Fibroblast of skin of right quadriceps (primary cell): ENCODE measurements around the gene SLC9A8.
A peak's percentile ranks its signal among the peaks of the same experiment; 100 is the strongest.
"Not testable (repeated sequence)": the region's sequence is repeated elsewhere in the genome, so short reads cannot be mapped to it uniquely, and the experiment has no call there.

Experiments used
- DNase-seq: peaks from one replicate; pipeline ENCODE4 v3.0.0-alpha.2; 2013

The SLC9A8 gene, protein sequence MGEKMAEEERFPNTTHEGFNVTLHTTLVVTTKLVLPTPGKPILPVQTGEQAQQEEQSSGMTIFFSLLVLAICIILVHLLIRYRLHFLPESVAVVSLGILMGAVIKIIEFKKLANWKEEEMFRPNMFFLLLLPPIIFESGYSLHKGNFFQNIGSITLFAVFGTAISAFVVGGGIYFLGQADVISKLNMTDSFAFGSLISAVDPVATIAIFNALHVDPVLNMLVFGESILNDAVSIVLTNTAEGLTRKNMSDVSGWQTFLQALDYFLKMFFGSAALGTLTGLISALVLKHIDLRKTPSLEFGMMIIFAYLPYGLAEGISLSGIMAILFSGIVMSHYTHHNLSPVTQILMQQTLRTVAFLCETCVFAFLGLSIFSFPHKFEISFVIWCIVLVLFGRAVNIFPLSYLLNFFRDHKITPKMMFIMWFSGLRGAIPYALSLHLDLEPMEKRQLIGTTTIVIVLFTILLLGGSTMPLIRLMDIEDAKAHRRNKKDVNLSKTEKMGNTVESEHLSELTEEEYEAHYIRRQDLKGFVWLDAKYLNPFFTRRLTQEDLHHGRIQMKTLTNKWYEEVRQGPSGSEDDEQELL

DNA sequence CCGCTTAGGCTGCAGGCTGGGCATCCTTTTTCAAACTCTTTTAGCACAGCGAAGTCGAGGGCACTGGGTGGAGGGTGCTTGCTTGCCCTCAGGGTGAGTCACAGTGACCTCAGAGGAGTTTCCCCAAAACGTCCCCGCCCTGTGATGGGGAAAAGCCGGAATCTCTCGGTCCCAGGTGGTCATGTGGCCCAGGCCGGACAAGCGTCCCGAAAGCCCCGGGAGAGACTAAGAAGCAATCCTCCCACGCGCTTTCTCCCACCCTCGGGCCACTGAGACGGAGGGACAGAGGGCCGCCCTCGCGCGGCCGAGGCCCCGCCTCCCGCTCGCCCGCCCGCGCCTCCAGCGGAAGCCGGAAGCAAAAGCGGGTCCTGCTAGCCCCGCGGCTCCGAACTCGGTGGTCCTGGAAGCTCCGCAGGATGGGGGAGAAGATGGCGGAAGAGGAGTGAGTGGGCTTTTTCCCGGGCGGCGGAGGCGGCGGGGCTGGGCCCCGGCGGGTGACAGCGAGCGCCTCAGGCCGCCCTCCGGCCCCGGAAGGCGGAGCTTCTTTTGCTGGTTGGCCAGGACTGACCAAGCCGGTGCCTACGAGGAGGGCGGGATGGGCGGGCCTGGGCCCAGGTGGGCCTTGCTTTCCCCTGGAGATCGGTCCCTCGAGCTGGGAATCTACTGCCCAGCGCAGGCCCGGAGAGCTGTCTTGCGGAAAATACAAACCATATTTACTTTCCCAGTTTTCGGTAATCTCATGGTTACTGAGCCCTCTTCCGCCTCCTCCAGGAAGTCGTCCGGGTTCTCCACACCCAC is at the start of gene SLC9A8:
Gene SLC9A8, plus strand, starts transcription at position 322 of the 798 bp plus-strand sequence. Its CDS starts 95 bp downstream, at position 417.
- DNase-seq = peak; percentile 87

DNA sequence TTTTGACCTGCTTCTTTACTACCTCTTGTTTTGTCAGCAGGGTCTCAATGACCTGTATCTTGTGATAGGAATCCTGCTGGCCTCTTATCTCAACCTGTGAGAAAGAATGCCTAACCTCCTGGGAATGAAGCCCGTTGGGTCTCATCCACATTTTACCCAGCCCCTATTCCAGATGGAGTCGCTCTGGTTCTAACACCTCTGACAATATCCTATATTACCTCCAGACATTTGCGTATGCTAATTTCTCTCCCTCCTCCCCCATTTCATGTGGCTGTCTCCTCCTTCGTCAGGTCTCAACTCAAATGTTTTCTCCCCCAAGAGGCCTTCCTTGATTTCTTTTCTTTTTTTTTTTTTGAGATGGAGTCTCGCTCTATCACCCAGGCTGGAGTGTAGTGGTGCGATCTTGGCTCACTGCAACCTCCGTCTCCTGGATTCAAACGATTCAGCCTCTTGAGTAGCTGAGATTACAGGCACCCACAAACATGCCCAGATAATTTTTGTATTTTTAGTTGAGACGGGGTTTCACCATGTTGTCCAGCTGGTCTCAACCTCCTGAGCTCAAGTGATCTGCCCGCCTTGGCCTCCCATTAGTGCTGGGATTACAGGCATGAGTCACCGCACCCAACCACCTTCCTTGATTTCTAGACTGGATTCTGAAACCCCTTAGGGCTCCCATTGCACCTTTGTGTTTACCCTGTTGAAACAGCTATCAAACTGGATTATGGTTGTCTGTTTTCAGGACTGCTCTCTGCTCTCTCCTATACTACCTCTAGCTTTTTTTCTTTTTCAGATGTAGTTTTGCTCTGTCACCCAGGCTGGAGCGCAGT is 49.5 kb upstream of the SLC9A8 start:
- DNase-seq = no peak

DNA sequence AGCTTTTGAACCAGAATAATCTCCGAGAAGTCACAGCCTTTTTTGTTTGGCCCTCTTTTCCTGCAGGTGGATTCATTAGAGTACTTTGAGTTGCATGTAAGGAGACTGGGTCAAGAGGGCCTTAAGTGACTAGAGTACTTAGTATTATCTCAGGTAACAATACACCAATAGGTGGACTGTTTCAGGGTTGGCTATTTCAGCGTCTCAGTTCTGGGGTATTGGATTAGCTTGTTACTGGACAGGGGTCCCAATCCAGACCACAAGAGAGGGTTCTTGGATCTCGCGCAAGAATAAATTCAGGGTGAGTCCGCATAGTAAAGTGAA is 47.3 kb upstream of the SLC9A8 start:
- no peak for DNase-seq

DNA sequence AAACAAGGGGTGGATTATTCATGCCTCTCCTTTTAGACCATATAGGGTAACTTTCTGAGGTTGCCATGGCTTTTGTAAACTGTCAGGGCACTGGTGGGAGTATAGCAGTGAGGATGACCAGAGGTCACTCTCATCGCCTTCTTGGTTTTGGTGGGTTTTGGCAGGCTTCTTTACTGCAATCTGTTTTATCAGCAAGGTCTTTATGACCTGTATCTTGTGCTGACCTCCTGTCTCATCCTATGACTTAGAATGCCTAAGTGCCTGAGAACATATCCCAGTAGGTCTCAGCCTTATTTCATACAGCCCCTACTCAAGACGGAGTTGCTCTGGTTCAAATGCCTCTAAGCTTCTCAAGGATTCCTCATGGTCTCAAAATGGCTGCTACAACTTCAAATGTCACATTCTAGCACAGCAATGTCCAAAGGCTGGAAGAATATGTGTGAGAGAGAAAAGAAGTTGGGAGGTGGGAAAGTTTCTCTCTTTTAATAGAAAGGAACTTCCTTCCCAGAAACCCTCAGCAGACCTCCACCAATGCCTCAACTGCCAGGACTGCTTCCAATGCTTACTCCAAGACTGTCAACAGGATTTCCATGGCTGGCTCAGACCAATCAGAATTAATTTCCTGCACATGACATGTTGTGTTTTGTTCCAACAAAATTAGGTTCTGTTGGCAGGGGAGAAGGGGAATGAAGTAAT is 46.6 kb upstream of the SLC9A8 start:
- no peak for DNase-seq

DNA sequence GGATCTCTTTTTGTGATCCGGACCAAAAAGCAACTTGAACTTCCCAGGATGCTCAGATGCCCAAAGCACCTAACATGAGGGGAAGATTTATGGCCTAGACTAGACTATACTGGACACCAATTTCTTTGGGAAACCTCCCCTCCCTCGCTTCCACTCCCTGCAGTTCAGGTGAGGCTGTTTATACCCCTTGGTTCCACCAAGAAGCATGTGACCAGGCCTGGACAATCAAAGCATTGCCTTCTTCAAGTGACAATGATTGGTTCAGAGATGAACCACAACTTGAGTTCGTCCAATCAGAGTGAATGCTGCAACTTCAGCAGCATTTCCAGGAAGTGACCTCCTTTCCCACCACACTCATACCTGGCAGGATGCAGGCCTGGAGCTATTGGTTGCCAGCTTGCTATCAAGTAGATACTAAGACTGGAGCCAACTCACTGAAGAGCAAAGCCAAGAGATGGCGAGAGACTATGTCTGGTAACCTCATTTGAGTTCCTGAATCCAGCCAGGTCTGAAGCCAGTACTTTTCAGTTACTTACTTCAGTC is 45.6 kb upstream of the SLC9A8 start:
- DNase-seq = no peak

DNA sequence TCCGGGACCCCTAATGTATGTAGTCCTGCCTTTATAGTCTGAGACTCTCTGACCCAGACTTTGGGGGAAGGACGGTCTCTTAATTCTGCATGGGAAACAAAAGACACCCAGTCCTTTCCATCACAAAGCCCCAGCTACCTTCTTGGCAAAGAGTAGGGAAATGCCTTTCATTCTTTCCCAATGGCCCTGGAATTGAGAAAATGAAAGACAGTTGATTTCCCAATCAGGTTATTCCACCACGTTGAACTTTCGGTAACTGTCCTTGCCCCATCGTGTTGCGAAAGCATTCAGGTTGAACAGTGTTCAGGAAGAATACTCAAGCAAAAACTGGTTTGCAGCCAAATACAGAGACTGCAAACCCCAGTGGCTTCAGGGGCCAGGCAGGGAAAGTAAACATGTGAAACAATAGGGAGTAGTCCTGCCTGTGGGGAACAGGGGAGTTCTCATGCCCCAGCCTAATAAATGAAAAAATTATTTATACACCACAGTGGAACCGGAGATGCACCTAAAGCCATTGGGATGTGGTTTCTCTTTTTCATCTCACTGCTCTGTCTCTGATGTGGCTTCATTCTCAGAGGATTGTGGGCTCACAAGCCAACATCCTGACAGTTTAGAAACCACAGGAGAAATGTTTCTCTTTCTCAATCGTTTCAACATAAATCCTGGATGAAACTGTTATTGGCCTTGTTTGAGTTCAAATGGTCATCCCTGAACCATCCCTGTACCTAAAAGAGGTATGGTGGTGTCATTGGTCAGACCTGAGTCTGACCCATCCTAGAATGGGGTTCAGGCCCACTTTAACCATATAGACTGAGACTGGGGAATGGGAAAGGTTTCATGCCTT is 44.2 kb upstream of the SLC9A8 start:
- DNase-seq = peak; percentile 94

DNA sequence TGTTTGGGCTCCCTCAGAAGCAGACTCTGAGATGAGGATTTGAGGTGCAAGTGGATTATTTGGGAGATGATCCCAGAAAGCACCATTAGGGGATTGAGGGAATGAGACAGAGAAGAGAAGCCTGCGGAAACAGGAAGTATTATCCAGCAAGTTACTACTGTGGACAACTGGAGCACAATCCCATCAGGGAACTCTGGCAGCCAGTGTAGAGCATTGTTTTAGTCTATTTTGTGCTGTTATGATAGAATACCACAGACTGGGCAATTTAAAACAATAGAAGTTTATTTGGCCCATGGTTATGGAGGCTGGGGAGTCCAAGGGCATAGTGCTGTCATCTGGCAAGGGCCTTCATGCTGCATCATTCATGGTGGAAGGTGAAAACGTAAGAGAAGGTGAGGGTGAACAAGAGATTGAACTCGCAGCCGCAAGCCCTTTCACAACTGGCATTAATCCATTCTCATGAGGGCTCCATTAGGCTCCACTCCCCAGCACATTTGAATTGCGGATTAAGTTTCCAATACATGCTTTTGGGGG is 43.5 kb upstream of the SLC9A8 start:
- no peak for DNase-seq

DNA sequence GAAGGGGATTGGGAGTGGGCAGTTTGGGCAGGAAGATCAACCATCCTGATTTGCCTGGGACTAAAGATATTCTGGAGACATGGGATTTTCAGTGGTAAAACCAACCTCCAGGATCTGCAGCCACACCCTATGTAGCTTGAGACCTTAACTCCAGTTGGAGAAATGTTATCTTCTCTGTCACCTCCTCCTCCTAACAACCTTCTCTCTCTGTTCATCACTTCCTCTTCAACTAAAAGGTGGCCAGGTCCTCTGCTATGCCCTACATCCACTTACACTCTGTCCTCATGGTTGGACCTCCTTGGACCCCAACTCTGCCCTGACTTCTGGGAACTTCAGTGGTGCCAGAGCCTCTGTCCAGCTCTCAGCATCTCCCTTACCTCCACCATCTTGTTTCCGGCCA is 42.0 kb upstream of the SLC9A8 start:
- no peak for DNase-seq

DNA sequence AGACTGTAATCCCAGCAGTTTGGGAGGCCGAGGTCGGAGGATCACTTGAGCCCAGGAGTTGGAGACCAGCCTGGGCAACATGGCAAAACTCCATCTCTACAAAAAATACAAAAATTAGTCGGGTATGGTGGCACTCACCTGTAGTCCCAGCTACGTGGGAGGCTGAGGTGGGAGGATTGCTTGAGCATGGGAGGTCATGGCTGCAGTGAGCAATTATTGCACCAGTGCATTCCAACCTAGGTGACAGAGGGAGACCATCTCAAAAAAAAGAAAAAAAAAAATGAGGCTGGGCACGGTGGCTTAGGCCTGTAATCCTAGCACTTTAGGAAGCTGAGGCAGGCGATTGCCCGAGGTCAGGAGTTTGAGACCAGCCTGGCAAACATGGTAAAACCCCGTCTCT is 38.4 kb upstream of the SLC9A8 start:
- not testable (repeated sequence) for DNase-seq

DNA sequence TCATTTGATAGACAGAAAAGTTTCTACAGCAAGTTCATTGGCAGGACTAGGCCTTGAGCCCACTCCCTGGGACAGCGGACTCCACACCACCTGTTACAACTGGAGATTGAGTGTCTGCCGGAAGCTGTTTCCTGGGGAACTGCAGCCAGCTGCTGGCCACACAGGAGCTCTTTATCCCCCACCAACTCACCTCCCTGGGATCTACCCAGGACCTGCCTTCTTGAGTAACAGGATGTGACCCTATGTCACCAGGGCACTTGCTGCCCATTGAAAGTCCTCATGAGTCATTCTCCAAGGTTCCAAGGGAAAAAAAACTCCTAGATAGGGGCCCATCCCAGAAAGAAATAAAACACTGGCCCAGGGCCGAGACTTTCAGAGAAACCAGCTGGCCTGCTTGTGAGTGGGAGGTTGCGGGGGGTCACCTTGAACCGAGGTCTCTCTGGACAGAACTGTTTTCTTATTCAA is 37.4 kb upstream of the SLC9A8 start:
- peak; percentile 41 for DNase-seq

DNA sequence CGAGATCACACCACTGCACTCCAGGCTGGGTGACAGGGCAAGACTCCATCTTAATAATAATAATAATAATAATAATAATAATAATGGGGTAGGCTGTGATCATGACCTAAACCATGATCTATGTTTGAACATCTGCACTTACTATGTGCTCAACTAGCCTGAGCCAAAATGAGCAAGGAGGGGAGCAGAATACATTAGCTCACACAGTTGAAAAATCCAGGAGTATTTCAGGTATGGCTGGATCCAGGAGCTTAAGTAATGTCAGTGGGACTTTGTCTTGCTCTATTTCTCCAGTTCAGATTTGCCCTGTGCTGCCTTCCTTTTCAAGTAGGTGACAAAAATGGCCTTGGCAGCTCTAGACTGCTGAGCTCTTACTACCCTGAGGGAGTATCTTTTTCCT is 32.7 kb upstream of the SLC9A8 start:
- DNase-seq = no peak

DNA sequence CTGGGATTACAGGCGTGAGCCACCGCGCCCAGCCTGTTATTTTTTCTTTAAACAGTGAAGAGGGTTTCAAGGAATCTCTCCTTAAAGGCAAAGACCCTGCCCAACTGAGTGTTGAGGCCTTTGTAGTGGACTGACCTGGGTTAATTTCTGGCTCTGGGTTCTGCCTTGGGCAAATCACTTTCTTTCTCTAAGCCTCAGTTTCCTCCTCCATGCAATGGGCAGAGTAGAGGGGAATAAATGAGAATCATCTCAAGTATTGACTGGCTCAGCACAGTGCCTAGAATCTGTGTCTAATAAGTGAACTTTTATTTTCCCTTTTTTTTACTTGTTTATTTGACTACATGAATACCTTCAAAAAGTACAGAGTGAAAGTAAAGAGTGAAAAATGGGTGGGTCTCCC is 31.0 kb upstream of the SLC9A8 start:
- DNase-seq = no peak

DNA sequence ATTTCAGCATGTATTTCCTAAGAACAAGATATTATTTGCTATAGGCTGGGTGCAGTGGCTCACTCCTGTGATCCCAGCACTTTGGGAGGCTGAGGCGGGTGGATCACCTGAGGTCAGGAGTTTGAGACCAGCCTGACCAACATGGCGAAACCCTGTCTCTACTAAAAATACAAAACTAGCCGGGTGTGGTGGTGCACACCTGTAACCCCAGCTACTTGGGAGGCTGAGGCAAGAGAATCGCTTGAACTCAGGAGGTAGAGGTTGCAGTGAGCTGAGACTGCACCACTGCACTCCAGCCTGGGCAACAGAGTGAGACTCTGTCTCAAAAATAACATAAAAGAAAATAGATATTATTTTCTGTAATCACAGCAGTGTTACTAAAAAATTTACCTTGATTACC is 30.2 kb upstream of the SLC9A8 start:
- DNase-seq = not testable (repeated sequence)

DNA sequence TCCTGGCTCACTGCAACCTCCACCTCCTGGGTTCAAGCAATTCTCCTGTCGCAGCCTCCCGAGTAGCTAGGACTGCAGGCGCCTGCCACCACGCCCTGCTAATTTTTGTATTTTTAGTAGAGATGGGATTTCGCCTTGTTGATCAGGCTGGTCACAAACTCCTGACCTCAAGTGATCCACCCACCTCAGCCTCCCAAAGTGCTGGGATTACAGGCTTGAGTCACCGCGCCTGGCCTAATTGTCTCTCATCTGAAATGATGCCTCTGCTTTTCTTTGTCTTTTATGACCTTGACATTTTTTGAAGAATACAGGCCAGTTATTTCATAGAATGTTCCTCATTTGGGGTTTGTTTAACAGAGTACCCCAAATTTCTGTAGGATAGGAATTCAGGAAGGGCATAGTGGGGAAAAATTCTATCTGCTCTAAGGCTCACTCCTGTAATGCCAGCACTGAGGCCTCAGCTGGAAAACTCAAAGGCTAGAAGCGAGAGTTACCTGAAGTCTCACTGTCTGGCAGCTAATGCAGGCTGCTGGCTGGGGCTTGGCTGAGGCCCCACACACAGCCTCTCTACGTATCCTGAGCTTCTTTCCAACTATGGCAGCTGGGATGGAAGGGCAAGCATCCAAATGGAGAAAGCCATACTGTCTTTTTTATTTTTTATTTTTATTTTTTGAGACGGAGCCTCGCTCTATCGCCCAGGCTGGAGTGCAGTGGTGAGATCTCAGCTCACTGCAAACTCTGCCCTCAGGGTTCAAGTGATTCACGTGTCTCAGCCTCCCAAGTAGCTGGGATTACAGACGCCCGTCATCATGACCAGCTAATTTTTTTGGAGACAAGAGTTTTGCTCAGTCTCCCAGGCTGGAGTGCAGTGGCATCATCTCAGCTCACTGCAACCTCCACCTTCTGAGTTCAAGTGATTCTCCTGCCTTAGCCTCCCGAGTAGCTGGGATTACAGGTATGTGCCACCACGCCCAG is 29.3 kb upstream of the SLC9A8 start:
- DNase-seq = not testable (repeated sequence)

DNA sequence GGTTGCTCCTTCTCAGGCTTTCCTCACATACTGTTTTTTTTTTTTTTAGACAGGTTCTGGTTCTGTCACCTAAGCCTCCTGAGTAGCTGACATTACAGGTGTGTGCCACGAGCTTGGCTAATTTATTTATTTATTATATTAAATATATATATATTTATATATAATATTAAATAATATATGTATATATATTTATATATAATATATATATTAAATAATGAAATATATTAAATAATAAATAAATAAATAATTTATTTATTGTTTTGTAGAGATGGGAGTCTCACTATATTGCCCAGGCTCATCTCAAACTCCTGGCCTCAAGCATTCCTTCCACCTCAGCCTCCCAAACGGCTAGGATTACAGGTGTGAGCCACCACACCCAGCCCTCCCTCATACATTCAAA is 28.3 kb upstream of the SLC9A8 start:
- no peak for DNase-seq

DNA sequence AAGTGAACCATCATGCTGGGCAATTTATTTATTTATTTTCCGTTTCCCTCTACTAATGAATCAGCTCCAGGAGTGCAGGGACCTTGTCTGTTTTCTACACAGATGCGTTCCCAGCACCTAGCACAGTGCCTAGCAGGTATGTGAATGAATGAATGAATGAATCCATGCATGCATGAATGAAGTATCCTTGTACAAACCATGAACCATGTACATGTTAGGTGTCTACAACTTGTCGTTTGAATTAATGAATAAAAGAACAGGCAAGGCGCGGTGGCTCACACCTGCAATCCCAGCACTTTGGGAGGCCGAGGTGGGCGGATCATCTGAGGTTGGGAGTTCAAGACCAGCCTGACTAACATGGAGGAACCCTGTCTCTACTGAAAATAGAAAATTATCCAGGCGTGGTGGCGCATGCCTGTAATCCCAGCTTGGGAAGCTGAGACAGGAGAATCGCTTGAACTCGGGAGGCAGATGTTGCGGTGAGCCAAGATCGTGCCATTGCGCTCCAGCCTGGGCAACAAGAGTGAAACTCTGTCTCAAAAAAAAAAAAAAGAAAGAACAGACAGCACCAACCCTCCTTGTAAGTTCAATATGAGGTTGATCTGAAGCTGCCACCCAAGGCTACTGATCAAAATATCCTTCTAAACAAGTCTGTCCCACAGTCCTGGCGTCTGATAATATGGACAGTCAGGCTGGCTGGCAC is 27.3 kb upstream of the SLC9A8 start:
- DNase-seq = no peak

DNA sequence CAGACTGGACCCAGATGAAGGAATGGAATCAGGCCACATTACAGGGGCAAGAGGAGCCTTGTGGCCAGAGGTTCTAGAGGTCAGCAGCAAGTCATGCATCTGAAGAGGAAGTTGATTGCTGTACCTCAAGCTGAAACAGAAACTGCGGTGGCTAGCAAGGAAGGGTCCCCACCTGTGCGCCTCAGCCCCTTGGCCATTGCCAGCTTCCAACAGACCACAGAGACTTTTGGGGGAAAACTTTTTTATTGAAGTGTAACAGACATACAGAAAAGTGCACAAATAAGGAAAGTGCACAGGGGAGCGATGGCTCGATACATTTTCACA is 26.8 kb upstream of the SLC9A8 start:
- no peak for DNase-seq

DNA sequence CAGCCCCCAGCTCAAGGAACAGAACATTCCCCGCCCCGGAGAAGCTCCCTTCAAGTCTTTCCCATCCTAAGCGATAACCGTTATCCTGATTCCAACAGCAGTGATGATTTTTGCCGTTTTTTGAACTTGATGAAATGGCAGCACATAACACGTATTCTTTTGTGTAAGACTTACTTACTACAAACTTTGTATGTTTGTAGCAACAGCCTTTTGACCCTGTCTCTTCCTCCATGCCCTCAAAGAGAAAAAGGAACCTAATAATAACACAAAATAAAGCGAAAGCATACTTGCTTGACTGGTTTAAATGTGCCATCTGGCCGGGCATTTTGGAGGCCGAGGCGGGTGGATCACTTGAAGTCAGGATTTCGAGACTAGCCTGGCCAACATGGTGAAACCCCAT is 26.4 kb upstream of the SLC9A8 start:
- no peak for DNase-seq
